Activated T-helper 2 cell treated with anti-CD3 and anti-CD28 coated beads, Interferon-gamma antibody, Interleukin-2, Interleukin-4, amounts not matched to agents 10 μg/mL and 5 μg/mL and 100 μg/mL, durations not matched to agents 14 hours and 24 hours and 36 hours (primary cell): ENCODE data around the gene MLIP. TPM values are rescaled to one million over a fixed set of nuclear protein-coding genes. Genes with fewer than 3 reads are reported as not detected.
"Not testable (repeated sequence)": the region's sequence is repeated elsewhere in the genome, so short reads cannot be mapped to it uniquely, and the experiment has no call there.

Source experiments
- DNase-seq: peaks from one replicate; pipeline ENCODE4 v3.0.0; 2021; ENCODE audit warnings: low spot score
- H3K27ac Mint-ChIP-seq: one replicate; pipeline ENCODE4 v1.8.0; 2021; ENCODE audit warnings: mixed read lengths
- H3K27me3 Mint-ChIP-seq: one replicate; pipeline ENCODE4 v1.8.0; 2021; ENCODE audit warnings: low read depth, mixed read lengths
- H3K36me3 Mint-ChIP-seq: one replicate; pipeline ENCODE4 v1.8.0; 2021; ENCODE audit warnings: low read depth, mixed read lengths
- H3K4me1 Mint-ChIP-seq: one replicate; pipeline ENCODE4 v1.8.0; 2021; ENCODE audit warnings: low read depth, mixed read lengths
- H3K4me3 Mint-ChIP-seq: one replicate; pipeline ENCODE4 v1.8.0; 2021; ENCODE audit warnings: low read depth, mild to moderate bottlenecking, moderate library complexity, mixed read lengths
- H3K9me3 Mint-ChIP-seq: one replicate; pipeline ENCODE4 v1.8.0; 2021; ENCODE audit warnings: mixed read lengths
- intact Hi-C: fragments of 100-400 bp; cut with micrococcal nuclease; formaldehyde crosslinking; loops from one replicate; pipeline ENCODE4 v1.15.1; 2023
- total RNA-seq: library from RNA; stranded (reverse); gene quantifications from 2 replicates; pipeline ENCODE4 v1.2.3, GENCODE V29; 2022

Gene MLIP
- total RNA-seq, 1 donor from 2014 or later = not detected

GRCh38 chr6:54217018-54217417 is 105.8 kb downstream of the MLIP start:
- H3K4me3 Mint-ChIP-seq = no peak overlapping the region
- H3K27me3 Mint-ChIP-seq = no peaks in the 10 kb centered on the region
- no peaks in the 10 kb centered on the region for H3K36me3 Mint-ChIP-seq
- DNase-seq = no peak
- H3K9me3 Mint-ChIP-seq = no peaks in the 10 kb centered on the region
- intact Hi-C loops = no loop called here
- H3K27ac Mint-ChIP-seq = no peak overlapping the region
- H3K4me1 Mint-ChIP-seq = no peaks in the 10 kb centered on the region

- Mint-ChIP-seq H3K27ac (no peak overlapping the region), H3K4me1 (no peaks in the 10 kb centered on the region), H3K27me3 (no peaks in the 10 kb centered on the region), H3K4me3 (no peak overlapping the region), H3K36me3 (no peaks in the 10 kb centered on the region), H3K9me3 (no peaks in the 10 kb centered on the region)
- intact Hi-C loops = no loop called here
- DNase-seq = no peak
Measured at GRCh38 chr6:54222217-54222616, 111.0 kb downstream of the MLIP start.

GRCh38 chr6:54232703-54233102 is 121.5 kb downstream of the MLIP start:
- Mint-ChIP-seq H3K4me1 (no peaks in the 10 kb centered on the region), H3K9me3 (no peaks in the 10 kb centered on the region), H3K27me3 (no peaks in the 10 kb centered on the region), H3K36me3 (no peaks in the 10 kb centered on the region), H3K27ac (no peak overlapping the region), H3K4me3 (no peak overlapping the region)
- intact Hi-C loops = no loop called here
- DNase-seq = no peak

- Mint-ChIP-seq H3K27ac (no peak overlapping the region), H3K36me3 (no peaks in the 10 kb centered on the region), H3K27me3 (no peaks in the 10 kb centered on the region), H3K9me3 (no peaks in the 10 kb centered on the region), H3K4me3 (no peak overlapping the region), H3K4me1 (no peaks in the 10 kb centered on the region)
- intact Hi-C loops = no loop called here
- no peak for DNase-seq
Measured at GRCh38 chr6:54234539-54234938, 123.3 kb downstream of the MLIP start.

GRCh38 chr6:54236984-54237383 is 125.7 kb downstream of the MLIP start:
- intact Hi-C loops = no loop called here
- H3K4me1 Mint-ChIP-seq = no peaks in the 10 kb centered on the region
- H3K36me3 Mint-ChIP-seq = no peaks in the 10 kb centered on the region
- no peak overlapping the region for H3K27ac Mint-ChIP-seq
- no peaks in the 10 kb centered on the region for H3K9me3 Mint-ChIP-seq
- no peak overlapping the region for H3K4me3 Mint-ChIP-seq
- no peaks in the 10 kb centered on the region for H3K27me3 Mint-ChIP-seq
- no peak for DNase-seq

- H3K27me3 Mint-ChIP-seq = no peaks in the 10 kb centered on the region
- H3K27ac Mint-ChIP-seq = no peak overlapping the region
- DNase-seq = no peak
- no peak overlapping the region for H3K4me3 Mint-ChIP-seq
- no peaks in the 10 kb centered on the region for H3K36me3 Mint-ChIP-seq
- intact Hi-C loops = no loop called here
- H3K4me1 Mint-ChIP-seq = no peaks in the 10 kb centered on the region
- no peaks in the 10 kb centered on the region for H3K9me3 Mint-ChIP-seq
Measured at GRCh38 chr6:54238396-54238795, 127.2 kb downstream of the MLIP start.

DNA sequence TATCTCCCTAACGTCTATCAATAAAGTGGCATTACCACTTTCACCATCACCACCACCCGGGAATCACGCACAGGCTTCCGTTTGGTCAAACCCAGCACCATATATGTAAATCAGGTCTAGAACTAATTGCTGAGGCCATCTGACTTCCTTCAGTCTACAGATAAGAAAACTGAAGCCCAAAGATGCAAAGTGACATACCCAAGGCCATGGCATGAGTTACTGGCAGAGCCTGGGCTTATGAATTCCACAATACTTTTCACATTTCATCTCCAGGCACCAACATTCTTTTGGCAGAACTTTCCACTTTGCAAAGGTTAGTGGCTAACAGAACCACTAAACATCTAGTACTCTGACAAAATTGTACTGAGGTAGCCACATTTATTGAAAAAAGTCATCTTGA is 132.5 kb downstream of the MLIP start:
- Mint-ChIP-seq H3K36me3 (no peaks in the 10 kb centered on the region), H3K9me3 (no peaks in the 10 kb centered on the region), H3K4me1 (no peaks in the 10 kb centered on the region), H3K4me3 (no peak overlapping the region), H3K27me3 (no peaks in the 10 kb centered on the region), H3K27ac (no peak overlapping the region)
- no peak for DNase-seq
- intact Hi-C loops = no loop called here

DNA sequence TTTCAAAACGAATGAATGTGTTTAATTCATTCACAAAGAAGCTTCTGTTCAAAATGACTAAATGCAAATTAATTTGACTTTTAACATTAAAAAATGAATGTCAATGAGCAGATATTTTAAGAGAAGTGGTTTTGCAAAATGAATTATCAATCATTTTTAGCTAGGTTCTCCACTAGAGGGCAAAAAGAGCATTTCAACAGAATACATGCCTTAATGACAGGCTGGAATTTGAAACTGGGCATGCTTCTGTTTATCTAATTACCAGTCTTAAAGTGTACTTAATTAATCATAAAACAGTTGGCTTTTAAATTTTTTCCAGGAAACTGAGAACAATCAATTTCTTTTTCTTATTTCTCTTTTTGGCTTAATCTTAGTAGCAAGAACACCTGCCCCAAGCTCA is 133.2 kb downstream of the MLIP start:
- no peaks in the 10 kb centered on the region for H3K4me1 Mint-ChIP-seq
- DNase-seq = no peak
- H3K4me3 Mint-ChIP-seq = no peak overlapping the region
- no peaks in the 10 kb centered on the region for H3K9me3 Mint-ChIP-seq
- H3K27me3 Mint-ChIP-seq = no peaks in the 10 kb centered on the region
- intact Hi-C loops = no loop called here
- no peaks in the 10 kb centered on the region for H3K36me3 Mint-ChIP-seq
- H3K27ac Mint-ChIP-seq = no peak overlapping the region

- Mint-ChIP-seq H3K9me3 (no peaks in the 10 kb centered on the region), H3K36me3 (no peaks in the 10 kb centered on the region), H3K4me1 (no peaks in the 10 kb centered on the region), H3K27me3 (no peaks in the 10 kb centered on the region), H3K27ac (no peak overlapping the region), H3K4me3 (no peak overlapping the region)
- intact Hi-C loops = no loop called here
- no peak for DNase-seq
Measured at GRCh38 chr6:54245265-54245664, 134.0 kb downstream of the MLIP start.

GRCh38 chr6:54248319-54248718 is 137.1 kb downstream of the MLIP start:
- Mint-ChIP-seq H3K4me3 (no peak overlapping the region), H3K9me3 (no peaks in the 10 kb centered on the region), H3K27me3 (no peaks in the 10 kb centered on the region), H3K4me1 (no peaks in the 10 kb centered on the region), H3K36me3 (no peaks in the 10 kb centered on the region), H3K27ac (no peak overlapping the region)
- no peak for DNase-seq
- intact Hi-C loops = no loop called here

- H3K27me3 Mint-ChIP-seq = no peaks in the 10 kb centered on the region
- no peak overlapping the region for H3K27ac Mint-ChIP-seq
- no peak overlapping the region for H3K4me3 Mint-ChIP-seq
- intact Hi-C loops = no loop called here
- no peak for DNase-seq
- no peaks in the 10 kb centered on the region for H3K4me1 Mint-ChIP-seq
- no peaks in the 10 kb centered on the region for H3K9me3 Mint-ChIP-seq
- no peaks in the 10 kb centered on the region for H3K36me3 Mint-ChIP-seq
Measured at GRCh38 chr6:54248994-54249393, 137.8 kb downstream of the MLIP start.

GRCh38 chr6:54249812-54250211 is 138.6 kb downstream of the MLIP start:
- DNase-seq, H3K4me1 Mint-ChIP-seq, H3K27ac Mint-ChIP-seq, H3K36me3 Mint-ChIP-seq, intact Hi-C loops, H3K27me3 Mint-ChIP-seq, H3K4me3 Mint-ChIP-seq, H3K9me3 Mint-ChIP-seq: not testable (repeated sequence)

- Mint-ChIP-seq H3K4me1 (no peaks in the 10 kb centered on the region), H3K27ac (no peak overlapping the region), H3K27me3 (no peaks in the 10 kb centered on the region), H3K9me3 (no peaks in the 10 kb centered on the region), H3K4me3 (no peak overlapping the region), H3K36me3 (no peaks in the 10 kb centered on the region)
- intact Hi-C loops = no loop called here
- DNase-seq = no peak
Measured at GRCh38 chr6:54252496-54252895, 141.3 kb downstream of the MLIP start.

DNA sequence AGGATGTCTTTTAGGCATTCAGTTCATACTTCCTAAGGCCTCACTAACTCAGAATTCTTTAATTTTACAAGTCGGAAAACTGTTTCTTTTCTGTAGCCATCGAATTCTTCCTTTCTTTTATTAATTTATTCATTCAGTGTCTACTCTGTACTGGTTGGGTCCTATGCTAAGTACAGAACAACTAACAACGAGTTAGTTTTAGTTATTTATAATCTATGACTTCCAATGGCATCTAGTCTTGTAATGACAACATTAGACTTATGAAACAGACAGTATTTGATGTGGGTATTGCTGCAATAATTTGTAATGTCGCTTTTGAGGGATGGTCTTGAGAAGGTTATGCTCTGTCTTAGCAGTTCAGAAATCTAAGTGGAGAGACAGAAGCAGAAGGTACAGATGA is 141.7 kb downstream of the MLIP start:
- H3K27ac Mint-ChIP-seq = no peak overlapping the region
- no peaks in the 10 kb centered on the region for H3K9me3 Mint-ChIP-seq
- no peak overlapping the region for H3K4me3 Mint-ChIP-seq
- H3K4me1 Mint-ChIP-seq = no peaks in the 10 kb centered on the region
- H3K36me3 Mint-ChIP-seq = no peaks in the 10 kb centered on the region
- no peak for DNase-seq
- intact Hi-C loops = no loop called here
- no peaks in the 10 kb centered on the region for H3K27me3 Mint-ChIP-seq
